ENCODE results near the gene DNPH1. TPM values are rescaled to one million over a fixed set of nuclear protein-coding genes. Genes with fewer than 3 reads are reported as not detected.

DNPH1 gene
- polyA plus RNA-seq, 1 experiment: 63.9 TPM

DNA sequence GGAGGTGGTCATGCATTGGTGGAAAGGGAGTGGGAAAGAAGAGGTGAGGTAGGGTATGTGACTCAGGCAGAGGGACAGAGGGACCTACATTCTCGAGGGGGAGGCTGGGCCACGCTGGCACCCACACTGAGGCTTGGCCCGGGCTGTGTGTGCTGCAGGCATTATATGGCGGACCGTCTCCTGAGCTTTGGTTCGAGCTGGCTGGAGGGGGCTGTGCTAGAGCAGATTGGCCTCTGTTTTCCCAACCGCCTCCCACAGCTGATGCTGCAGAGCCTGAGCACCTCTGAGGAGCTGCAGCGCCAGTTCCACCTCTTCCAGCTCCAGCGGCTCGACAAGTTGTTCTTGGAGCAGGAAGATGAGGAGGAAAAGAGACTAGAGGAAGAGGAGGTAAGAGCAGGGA is 23.4 kb downstream of the DNPH1 start:
- no peak for DNase-seq (ENCODE audit: low read depth)
- H3K4me3 ChIP-seq (ENCODE audit: low read depth, low read length): no peak overlapping the region
- ChIA-PET CTCF (no interaction called here), POLR2A (no interaction called here)
- peaks cover 13% of the 10 kb centered on the region for H3K36me3 ChIP-seq (ENCODE audit: control insufficient read depth, insufficient read depth, low read length)
- TF ChIP-seq, protein P1, sequence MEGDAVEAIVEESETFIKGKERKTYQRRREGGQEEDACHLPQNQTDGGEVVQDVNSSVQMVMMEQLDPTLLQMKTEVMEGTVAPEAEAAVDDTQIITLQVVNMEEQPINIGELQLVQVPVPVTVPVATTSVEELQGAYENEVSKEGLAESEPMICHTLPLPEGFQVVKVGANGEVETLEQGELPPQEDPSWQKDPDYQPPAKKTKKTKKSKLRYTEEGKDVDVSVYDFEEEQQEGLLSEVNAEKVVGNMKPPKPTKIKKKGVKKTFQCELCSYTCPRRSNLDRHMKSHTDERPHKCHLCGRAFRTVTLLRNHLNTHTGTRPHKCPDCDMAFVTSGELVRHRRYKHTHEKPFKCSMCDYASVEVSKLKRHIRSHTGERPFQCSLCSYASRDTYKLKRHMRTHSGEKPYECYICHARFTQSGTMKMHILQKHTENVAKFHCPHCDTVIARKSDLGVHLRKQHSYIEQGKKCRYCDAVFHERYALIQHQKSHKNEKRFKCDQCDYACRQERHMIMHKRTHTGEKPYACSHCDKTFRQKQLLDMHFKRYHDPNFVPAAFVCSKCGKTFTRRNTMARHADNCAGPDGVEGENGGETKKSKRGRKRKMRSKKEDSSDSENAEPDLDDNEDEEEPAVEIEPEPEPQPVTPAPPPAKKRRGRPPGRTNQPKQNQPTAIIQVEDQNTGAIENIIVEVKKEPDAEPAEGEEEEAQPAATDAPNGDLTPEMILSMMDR (IDR thresholded peaks at IDR 0.05; ENCODE audit: insufficient read depth, low read depth, low read length): no peak
- no peaks in the 10 kb centered on the region for H3K27me3 ChIP-seq (ENCODE audit: control insufficient read depth, insufficient read depth, low read length)

DNA sequence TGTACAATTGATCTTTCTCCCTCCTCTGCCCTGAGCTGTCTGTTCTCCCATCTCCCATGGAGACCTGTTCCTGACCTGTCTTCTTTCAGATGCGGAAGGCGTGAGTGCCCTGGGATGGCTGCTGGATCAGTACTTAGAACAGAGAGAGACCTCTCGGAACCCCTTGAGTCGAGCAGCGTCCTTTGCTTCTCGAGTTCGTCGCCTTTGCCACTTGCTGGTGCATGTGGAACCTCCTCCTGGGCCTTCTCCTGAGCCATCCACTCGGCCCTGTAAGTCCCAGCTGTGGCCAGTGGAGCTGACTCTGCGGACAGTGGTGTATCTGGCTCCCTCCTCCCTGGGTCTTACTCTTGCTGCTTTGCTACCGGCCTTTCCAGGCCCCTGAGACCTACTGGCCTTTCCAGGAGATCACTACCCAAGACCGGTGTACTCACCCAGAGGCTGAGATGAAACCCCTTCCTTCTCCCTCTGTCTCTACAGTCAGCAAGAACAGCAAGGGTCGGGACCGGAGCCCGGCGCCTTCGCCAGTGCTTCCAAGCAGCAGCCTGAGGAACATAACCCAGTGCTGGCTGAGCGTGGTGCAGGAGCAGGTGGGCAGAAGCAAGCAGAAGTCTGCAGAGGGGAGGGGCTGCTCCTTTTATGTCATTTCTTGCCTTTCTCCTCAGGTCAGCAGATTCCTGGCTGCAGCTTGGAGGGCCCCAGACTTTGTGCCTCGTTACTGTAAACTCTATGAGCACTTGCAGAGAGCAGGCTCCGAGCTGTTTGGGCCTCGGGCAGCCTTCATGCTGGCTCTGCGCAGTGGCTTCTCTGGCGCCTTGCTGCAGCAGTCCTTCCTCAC is 24.8 kb downstream of the DNPH1 start:
- CTCF ChIA-PET: interaction anchor here (1.4 kb wide), 1 partner anchor 25 kb away, joined by 4 read pairs; the partner anchor contains the start of gene DNPH1
- H3K36me3 ChIP-seq (ENCODE audit: control insufficient read depth, insufficient read depth, low read length): peaks cover 20% of the 10 kb centered on the region
- no peak overlapping the region for H3K4me3 ChIP-seq (ENCODE audit: low read depth, low read length)
- H3K27me3 ChIP-seq (ENCODE audit: control insufficient read depth, insufficient read depth, low read length): no peaks in the 10 kb centered on the region
- TF ChIP-seq, protein P1 (IDR thresholded peaks at IDR 0.05; ENCODE audit: insufficient read depth, low read depth, low read length): no peak
- DNase-seq (ENCODE audit: low read depth): no peak
- POLR2A ChIA-PET: no interaction called here

DNA sequence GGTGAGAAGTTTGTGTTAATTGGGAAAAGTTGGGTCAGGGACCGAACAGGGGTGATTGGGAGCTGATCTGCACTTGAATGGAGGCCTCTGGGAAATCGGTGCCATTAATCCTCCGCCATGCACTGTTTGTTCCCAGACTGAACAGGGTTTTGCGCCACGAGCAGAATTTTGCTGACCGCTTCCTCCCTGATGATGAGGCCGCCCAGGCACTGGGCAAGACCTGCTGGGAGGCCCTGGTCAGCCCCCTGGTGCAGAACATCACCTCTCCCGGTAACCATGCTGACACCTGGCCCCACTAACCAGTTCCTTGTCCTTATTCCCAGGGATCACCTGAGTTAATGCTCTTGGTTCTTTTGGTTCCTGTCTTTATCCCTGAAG is 25.6 kb downstream of the DNPH1 start:
- H3K36me3 ChIP-seq (ENCODE audit: control insufficient read depth, insufficient read depth, low read length): peaks cover 20% of the 10 kb centered on the region
- no peak overlapping the region for H3K4me3 ChIP-seq (ENCODE audit: low read depth, low read length)
- TF ChIP-seq, protein P1 (IDR thresholded peaks at IDR 0.05; ENCODE audit: insufficient read depth, low read depth, low read length): no peak
- ChIA-PET POLR2A (no interaction called here), CTCF (interaction anchor here (1.2 to 1.4 kb wide), 3 partner anchors 12 to 26 kb away, joined by 3 to 4 read pairs (median 3); partner anchors contain the start of gene DNPH1)
- no peaks in the 10 kb centered on the region for H3K27me3 ChIP-seq (ENCODE audit: control insufficient read depth, insufficient read depth, low read length)
- DNase-seq (ENCODE audit: low read depth): no peak

DNA sequence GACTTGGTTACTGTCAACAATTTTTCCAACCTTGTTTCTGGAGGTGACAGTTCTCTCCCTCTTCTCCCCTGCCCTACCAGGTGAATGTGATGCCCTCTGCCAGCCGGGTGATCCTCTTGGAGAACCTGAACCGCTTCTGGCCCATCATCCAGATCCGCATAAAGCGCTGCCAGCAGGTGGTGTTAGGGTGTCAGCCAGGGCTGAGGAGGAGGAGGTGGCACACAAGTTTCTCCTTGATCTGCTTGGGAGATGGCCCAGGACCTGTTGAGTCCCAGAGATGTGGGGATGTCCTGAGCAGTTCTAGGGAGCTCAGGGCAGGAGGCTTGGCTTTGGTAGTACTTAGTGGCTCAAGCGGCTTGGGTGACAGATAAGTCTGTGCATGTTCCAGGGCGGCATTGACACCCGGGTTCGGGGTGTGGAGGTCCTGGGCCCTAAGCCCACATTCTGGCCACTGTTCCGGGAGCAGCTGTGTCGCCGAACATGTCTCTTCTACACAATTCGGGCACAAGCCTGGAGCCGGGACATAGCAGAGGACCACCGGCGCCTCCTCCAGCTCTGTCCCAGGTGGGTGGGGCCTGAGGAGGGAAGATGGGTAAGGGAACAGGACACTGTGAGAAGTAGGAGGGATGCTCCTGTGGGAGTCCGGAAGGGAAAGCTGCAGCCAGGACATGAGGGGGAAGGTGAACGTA is 26.1 kb downstream of the DNPH1 start:
- CTCF ChIA-PET: interaction anchor here (1.2 to 1.4 kb wide), 3 partner anchors 12 to 26 kb away, joined by 3 to 4 read pairs (median 3); partner anchors contain the start of gene DNPH1
- no peak for DNase-seq (ENCODE audit: low read depth)
- TF ChIP-seq, protein P1 (IDR thresholded peaks at IDR 0.05; ENCODE audit: insufficient read depth, low read depth, low read length): no peak
- H3K36me3 ChIP-seq (ENCODE audit: control insufficient read depth, insufficient read depth, low read length): peaks cover 21% of the 10 kb centered on the region
- no peaks in the 10 kb centered on the region for H3K27me3 ChIP-seq (ENCODE audit: control insufficient read depth, insufficient read depth, low read length)
- H3K4me3 ChIP-seq (ENCODE audit: low read depth, low read length): no peak overlapping the region
- POLR2A ChIA-PET: no interaction called here

DNA sequence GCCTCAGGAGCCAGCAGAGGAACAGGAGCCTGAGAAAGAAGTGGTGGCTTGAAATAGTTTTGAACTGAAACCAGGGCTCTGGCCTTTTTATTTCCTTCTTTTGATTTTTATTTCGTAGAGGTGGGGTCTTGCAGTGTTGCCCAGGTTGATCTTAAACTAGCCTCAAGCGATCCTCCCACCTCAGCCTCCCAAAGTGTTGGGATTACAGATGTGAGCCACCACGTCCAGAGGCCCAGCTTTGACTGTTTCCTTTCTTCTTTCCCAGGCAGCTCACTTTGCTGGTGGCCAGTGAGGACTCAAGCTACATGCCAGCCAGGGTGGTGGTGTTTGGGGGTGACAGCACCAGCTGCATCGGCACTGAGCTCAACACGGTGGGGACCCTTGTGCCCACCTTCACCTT is 26.8 kb downstream of the DNPH1 start:
- Histone ChIP-seq H3K36me3 (ENCODE audit: control insufficient read depth, insufficient read depth, low read length) (peaks cover 21% of the 10 kb centered on the region), H3K27me3 (ENCODE audit: control insufficient read depth, insufficient read depth, low read length) (no peaks in the 10 kb centered on the region), H3K4me3 (ENCODE audit: low read depth, low read length) (no peak overlapping the region)
- TF ChIP-seq, protein P1 (IDR thresholded peaks at IDR 0.05; ENCODE audit: insufficient read depth, low read depth, low read length): no peak
- POLR2A ChIA-PET: no interaction called here
- DNase-seq (ENCODE audit: low read depth): no peak
- CTCF ChIA-PET: interaction anchor here (1.2 to 1.4 kb wide), 2 partner anchors 11 to 13 kb away, joined by 3 read pairs; no protein-coding TSS in a partner anchor

All from BJ (cell line).